NOMO-1 treated with dmso at 0.1 percent for 144 hours (cell line): ENCODE measurements around the gene LDHD.

Source experiments
- DNase-seq: peaks from one replicate; lab custom pipeline; 2025; ENCODE audit not compliant: unreplicated experiment; lab: John Stamatoyannopoulos, UW

LDHD gene

GRCh38 chr16:75064403-75065148, 52.0 kb downstream of the LDHD start:
- peak; percentile 84 for DNase-seq

GRCh38 chr16:75063549-75064088, 53.0 kb downstream of the LDHD start:
- DNase-seq = no peak

GRCh38 chr16:75062976-75063346, 53.6 kb downstream of the LDHD start:
- no peak for DNase-seq

- DNase-seq = no peak
Measured at GRCh38 chr16:75062135-75062975, 54.2 kb downstream of the LDHD start.
